ENCODE results near the gene ZNF385B. TPM values are rescaled to one million over a fixed set of nuclear protein-coding genes. Genes with fewer than 3 reads are reported as not detected.

Gene ZNF385B
- total RNA-seq, 2 experiments from 2014 or later: 113 to 178 TPM

DNA sequence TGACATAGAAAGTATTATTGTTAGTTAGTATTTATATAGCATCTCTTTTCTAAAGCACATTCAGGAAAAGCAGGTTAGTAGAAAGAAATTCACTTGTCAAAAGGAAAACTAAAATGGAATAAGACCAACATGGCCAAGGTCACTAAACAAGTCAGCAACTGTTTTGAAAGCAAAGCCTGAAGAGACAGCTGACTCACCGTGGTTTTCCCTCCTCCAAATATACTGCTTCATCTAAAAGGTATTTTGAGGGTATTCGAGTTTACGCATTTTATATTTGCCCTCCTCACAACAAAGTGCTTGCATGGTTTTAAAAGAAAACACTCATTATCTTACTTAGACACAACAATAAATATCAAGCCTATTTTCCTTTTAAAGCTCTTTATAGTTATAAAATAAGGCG is 24.0 kb downstream of the ZNF385B start:
- H3K4me1 ChIP-seq (ENCODE audit: insufficient read depth, low read length, poor library complexity, severe bottlenecking): peaks cover 9% of the 10 kb centered on the region
- intact Hi-C loops (cut with micrococcal nuclease; ENCODE audit: unreplicated experiment): no loop called here
- H3K79me2 ChIP-seq (ENCODE audit: insufficient read depth, low read depth, low read length): peaks cover 99% of the 10 kb centered on the region
- no peaks in the 10 kb centered on the region for H3K9me3 ChIP-seq (ENCODE audit: low read length)
- BruUV-seq (replicated peaks): no TSS peak
- no peaks in the 10 kb centered on the region for H3K9me2 ChIP-seq (ENCODE audit: insufficient read depth, low read length)
- H2AFZ ChIP-seq (ENCODE audit: low read length): no peak overlapping the region
- ChIA-PET POLR2A (interaction anchor here (0.7 to 2.9 kb wide), 11 partner anchors 9 to 86 kb away, joined by 3 to 10 read pairs (median 4); no protein-coding TSS in a partner anchor), CTCF (ENCODE audit: unreplicated experiment) (interaction anchor here (1.3 kb wide), 1 partner anchor 25 kb away, joined by 3 read pairs; no protein-coding TSS in a partner anchor)
- no peak overlapping the region for H3K27ac ChIP-seq (ENCODE audit: low read depth, low read length, poor library complexity, severe bottlenecking)
- DNase-seq (ENCODE audit: low spot score): no peak
- H3K4me2 ChIP-seq (ENCODE audit: low read length): no peak overlapping the region
- H4K20me1 ChIP-seq (ENCODE audit: insufficient read depth, low read length): peaks cover 63% of the 10 kb centered on the region; the same call in 1 of the 2 replicates
- no peak overlapping the region for H3K4me3 ChIP-seq (ENCODE audit: low read depth, low read length, poor library complexity, severe bottlenecking)
- TF ChIP-seq EZH2phosphoT487 (IDR thresholded peaks at IDR 0.05; ENCODE audit: borderline replicate concordance, low read depth, low read length) (no peak), CTCF (conservative IDR thresholded peaks at IDR 0.05; ENCODE audit: low read length) (no peak)
- peaks cover 93% of the 10 kb centered on the region for H3K36me3 ChIP-seq (ENCODE audit: insufficient read depth, low read length)

DNA sequence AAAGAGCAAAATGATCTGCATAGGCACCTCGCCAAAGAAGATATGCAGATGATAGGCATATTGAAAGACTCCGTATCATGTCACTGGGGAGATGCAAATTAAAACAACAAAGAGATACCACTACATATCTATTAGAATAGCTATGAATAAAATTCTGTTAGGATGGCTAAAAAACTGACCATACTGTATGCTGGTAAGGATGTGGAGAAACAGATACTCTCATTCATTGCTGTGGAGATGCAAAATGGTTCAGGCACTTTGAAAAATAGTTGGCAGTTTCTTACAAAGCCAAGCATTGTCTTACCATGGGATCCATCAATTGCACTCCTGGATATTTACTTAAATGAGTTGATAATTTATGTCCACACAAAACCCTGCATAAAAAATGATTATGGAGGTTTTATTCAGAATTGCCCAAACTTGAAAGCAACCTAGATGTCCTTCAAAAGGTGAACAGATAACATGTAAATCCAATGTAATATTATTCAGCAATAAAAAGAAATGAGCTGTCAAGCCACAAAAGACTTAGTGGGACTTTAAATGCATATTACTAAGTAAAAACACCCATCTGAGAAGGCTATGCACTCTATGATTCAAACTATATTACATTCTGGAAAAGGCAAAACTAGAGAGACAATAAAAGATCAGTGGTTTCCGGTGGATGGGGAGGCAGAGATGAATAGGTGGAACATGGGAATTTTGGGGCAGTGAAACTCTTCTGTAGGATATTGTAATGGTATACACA is 31.2 kb downstream of the ZNF385B start:
- Histone ChIP-seq H3K4me1 (ENCODE audit: insufficient read depth, low read length, poor library complexity, severe bottlenecking) (peaks cover 20% of the 10 kb centered on the region), H3K79me2 (ENCODE audit: insufficient read depth, low read depth, low read length) (peaks cover 100% of the 10 kb centered on the region), H3K36me3 (ENCODE audit: insufficient read depth, low read length) (peaks cover 90% of the 10 kb centered on the region), H3K9me2 (ENCODE audit: insufficient read depth, low read length) (no peaks in the 10 kb centered on the region), H3K27ac (ENCODE audit: low read depth, low read length, poor library complexity, severe bottlenecking) (no peak overlapping the region), H3K9me3 (ENCODE audit: low read length) (no peaks in the 10 kb centered on the region; the same call in 1 of the 2 replicates), H3K4me3 (ENCODE audit: low read depth, low read length, poor library complexity, severe bottlenecking) (no peak overlapping the region), H3K4me2 (ENCODE audit: low read length) (no peak overlapping the region), H4K20me1 (ENCODE audit: insufficient read depth, low read length) (peaks cover 15% of the 10 kb centered on the region; the same call in 1 of the 2 replicates), H2AFZ (ENCODE audit: low read length) (no peak overlapping the region)
- POLR2A ChIA-PET: interaction anchor here (1.1 kb wide), 1 partner anchor 55 kb away, joined by 3 read pairs; no protein-coding TSS in a partner anchor
- DNase-seq (ENCODE audit: low spot score): no peak
- CTCF ChIA-PET (ENCODE audit: unreplicated experiment): no interaction called here
- TF ChIP-seq EZH2phosphoT487 (IDR thresholded peaks at IDR 0.05; ENCODE audit: borderline replicate concordance, low read depth, low read length) (no peak), CTCF (conservative IDR thresholded peaks at IDR 0.05; ENCODE audit: low read length) (no peak)
- intact Hi-C loops (cut with micrococcal nuclease; ENCODE audit: unreplicated experiment): no loop called here
- BruUV-seq (replicated peaks): no TSS peak

DNA sequence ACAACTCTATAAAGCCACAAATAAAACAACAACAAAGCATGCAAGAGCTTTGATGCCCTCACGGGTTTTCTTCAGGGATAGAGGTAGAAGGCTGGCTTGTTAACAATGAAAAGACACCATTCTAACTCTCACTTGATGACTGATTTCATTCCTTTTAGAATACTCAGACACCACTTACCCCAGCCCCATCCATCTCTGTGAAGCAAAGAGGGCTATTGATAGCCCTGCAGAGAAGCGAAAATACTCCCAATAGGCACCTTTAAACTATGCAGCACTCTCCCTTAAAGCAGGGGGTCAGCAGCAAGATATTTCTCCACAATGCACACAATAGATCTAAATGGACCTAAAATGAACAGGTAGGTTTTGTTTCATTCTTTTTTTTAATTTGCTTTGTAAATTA is 35.1 kb downstream of the ZNF385B start:
- POLR2A ChIA-PET: interaction anchor here (1.1 to 1.5 kb wide), 3 partner anchors 8 to 22 kb away, joined by 3 to 4 read pairs (median 3); no protein-coding TSS in a partner anchor
- peaks cover 32% of the 10 kb centered on the region for H3K4me1 ChIP-seq (ENCODE audit: insufficient read depth, low read length, poor library complexity, severe bottlenecking)
- TF ChIP-seq CTCF (conservative IDR thresholded peaks at IDR 0.05; ENCODE audit: low read length) (no peak), EZH2phosphoT487 (IDR thresholded peaks at IDR 0.05; ENCODE audit: borderline replicate concordance, low read depth, low read length) (no peak)
- CTCF ChIA-PET (ENCODE audit: unreplicated experiment): no interaction called here
- peaks cover 6% of the 10 kb centered on the region; the same call in 1 of the 2 replicates for H4K20me1 ChIP-seq (ENCODE audit: insufficient read depth, low read length)
- no peak for DNase-seq (ENCODE audit: low spot score)
- H3K4me2 ChIP-seq (ENCODE audit: low read length): peak overlapping the region; percentile 3; the same call in 1 of the 2 replicates
- H3K36me3 ChIP-seq (ENCODE audit: insufficient read depth, low read length): peaks cover 87% of the 10 kb centered on the region
- no peaks in the 10 kb centered on the region for H3K9me2 ChIP-seq (ENCODE audit: insufficient read depth, low read length)
- no peaks in the 10 kb centered on the region; the same call in 1 of the 2 replicates for H3K9me3 ChIP-seq (ENCODE audit: low read length)
- intact Hi-C loops (cut with micrococcal nuclease; ENCODE audit: unreplicated experiment): no loop called here
- no TSS peak for BruUV-seq (replicated peaks)
- H3K79me2 ChIP-seq (ENCODE audit: insufficient read depth, low read depth, low read length): peaks cover 100% of the 10 kb centered on the region
- no peak overlapping the region for H3K4me3 ChIP-seq (ENCODE audit: low read depth, low read length, poor library complexity, severe bottlenecking)
- H3K27ac ChIP-seq (ENCODE audit: low read depth, low read length, poor library complexity, severe bottlenecking): no peak overlapping the region
- H2AFZ ChIP-seq (ENCODE audit: low read length): no peak overlapping the region

All from OCI-LY7 (cell line).